Measurements from ENCODE around the gene BATF2. TPM values are rescaled to one million over a fixed set of nuclear protein-coding genes. Genes with fewer than 3 reads are reported as not detected.

BATF2 gene
- total and polyA plus RNA-seq, 2 donors (not counting 3 experiments of a cell fraction or from before 2014, with no cell fraction given): 0.75 TPM

DNA sequence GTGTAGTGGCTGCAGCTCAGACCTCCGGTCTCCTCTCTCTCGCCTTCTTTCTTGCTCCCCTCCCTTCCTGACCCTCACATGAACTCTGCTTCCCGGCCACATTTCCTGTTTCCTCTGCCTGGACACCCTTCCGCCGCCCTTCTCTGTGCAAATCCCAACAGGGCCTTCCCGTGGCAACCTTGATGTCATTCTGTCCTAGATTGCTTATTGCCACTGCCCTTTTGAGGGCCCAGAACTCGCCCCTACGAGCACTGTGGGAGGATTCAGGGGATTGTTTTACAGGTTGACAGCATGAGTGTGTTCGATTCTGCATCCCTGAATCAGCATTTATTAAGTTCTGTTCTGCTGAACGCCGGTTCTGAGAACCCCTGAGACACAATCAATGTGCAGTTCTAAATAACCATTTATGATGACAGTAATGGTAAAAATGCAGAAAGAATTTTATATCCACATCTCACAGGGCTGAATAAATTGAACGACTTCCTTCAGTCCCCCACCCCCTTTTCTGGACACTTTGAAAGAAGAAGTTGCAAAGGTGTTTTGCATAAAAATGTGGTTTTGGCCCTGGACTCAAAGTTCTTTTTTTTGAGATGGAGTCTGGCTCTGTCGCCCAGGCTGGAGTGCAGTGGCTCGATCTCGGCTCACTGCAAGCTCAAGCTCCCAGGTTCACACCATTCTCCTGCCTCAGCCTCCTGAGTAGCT, 6.4 kb downstream of the BATF2 start:
- H3K4me2 ChIP-seq (ENCODE audit: insufficient read depth, low read length): peak overlapping the region; percentile 80
- H3K27ac ChIP-seq (ENCODE audit: insufficient read depth, low read depth, low read length): peak overlapping the region; percentile 40
- no peak overlapping the region for H3K9ac ChIP-seq (replicated peaks; ENCODE audit: extremely low read depth, insufficient read depth, low read length)
- no peaks in the 10 kb centered on the region for H3K36me3 ChIP-seq (ENCODE audit: control insufficient read depth in 2 of 2, extremely low read depth in 1 of 2, insufficient read depth in 2 of 2, low read length in 2 of 2)
- TF ChIP-seq, protein P1, sequence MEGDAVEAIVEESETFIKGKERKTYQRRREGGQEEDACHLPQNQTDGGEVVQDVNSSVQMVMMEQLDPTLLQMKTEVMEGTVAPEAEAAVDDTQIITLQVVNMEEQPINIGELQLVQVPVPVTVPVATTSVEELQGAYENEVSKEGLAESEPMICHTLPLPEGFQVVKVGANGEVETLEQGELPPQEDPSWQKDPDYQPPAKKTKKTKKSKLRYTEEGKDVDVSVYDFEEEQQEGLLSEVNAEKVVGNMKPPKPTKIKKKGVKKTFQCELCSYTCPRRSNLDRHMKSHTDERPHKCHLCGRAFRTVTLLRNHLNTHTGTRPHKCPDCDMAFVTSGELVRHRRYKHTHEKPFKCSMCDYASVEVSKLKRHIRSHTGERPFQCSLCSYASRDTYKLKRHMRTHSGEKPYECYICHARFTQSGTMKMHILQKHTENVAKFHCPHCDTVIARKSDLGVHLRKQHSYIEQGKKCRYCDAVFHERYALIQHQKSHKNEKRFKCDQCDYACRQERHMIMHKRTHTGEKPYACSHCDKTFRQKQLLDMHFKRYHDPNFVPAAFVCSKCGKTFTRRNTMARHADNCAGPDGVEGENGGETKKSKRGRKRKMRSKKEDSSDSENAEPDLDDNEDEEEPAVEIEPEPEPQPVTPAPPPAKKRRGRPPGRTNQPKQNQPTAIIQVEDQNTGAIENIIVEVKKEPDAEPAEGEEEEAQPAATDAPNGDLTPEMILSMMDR (IDR thresholded peaks at IDR 0.05; ENCODE audit: extremely low read depth in 1 of 2, insufficient read depth in 1 of 2, low read depth in 1 of 2, low read length in 2 of 2): no peak
- peak; percentile 82 for TF ChIP-seq POLR2AphosphoS5 (IDR thresholded peaks at IDR 0.05; ENCODE audit: insufficient read depth, low read depth, low read length)
- no peak for TF ChIP-seq MYC (IDR thresholded peaks at IDR 0.05; ENCODE audit: low read depth, low read length)
- TF ChIP-seq POLR2A (IDR thresholded peaks at IDR 0.05; ENCODE audit: low read depth, low read length): no peak
- no peak for TF ChIP-seq GATA2 (IDR thresholded peaks at IDR 0.05; ENCODE audit: insufficient read depth, insufficient read length, low read depth, low read length)
- no peak for TF ChIP-seq EZH2 (IDR thresholded peaks at IDR 0.05; ENCODE audit: borderline replicate concordance, low read depth, low read length, severe bottlenecking)
- intact Hi-C loops (cut with micrococcal nuclease): no loop called here
- no peaks in the 10 kb centered on the region for H3K27me3 ChIP-seq (ENCODE audit: control insufficient read depth in 2 of 2, insufficient read depth in 2 of 2, low read length in 2 of 2)
- no TSS peak for BruUV-seq (replicated peaks)
- no peaks in the 10 kb centered on the region for H4K20me1 ChIP-seq (replicated peaks; ENCODE audit: control insufficient read depth, extremely low read depth, insufficient read depth, low read length)
- dilution Hi-C loops (cut with MboI; ENCODE audit: extremely low pct_ligation_motif_present, low sequenced_read_pairs): no loop called here
- ChIA-PET CTCF (interaction anchor here (1.1 to 1.2 kb wide), 2 partner anchors 24 to 102 kb away, joined by 3 read pairs; partner anchors contain the start of gene ARL2), POLR2A (no interaction called here)
- H3K9me3 ChIP-seq (replicated peaks; ENCODE audit: control insufficient read depth, insufficient read depth, low read length): no peaks in the 10 kb centered on the region
- FAIRE-seq: peak; percentile 91
- peaks cover 14% of the 10 kb centered on the region for H3K4me1 ChIP-seq (ENCODE audit: control insufficient read depth, extremely low read depth, insufficient read depth, low read length)
- H2AFZ ChIP-seq (ENCODE audit: low read depth, low read length): peak overlapping the region; percentile 89
- H3K4me3 ChIP-seq (replicated peaks in 1 of 3; ENCODE audit: insufficient read depth in 1 of 3, low read depth in 1 of 3, low read length in 3 of 3): peak overlapping the region in 1 of 3 experiments; percentile 10
- DNase-seq (ENCODE audit: low read depth, low spot score): peak; percentile 52
- no peaks in the 10 kb centered on the region for H3K9me1 ChIP-seq (replicated peaks; ENCODE audit: control insufficient read depth, extremely low read depth, insufficient read depth, low read length)
- no peaks in the 10 kb centered on the region for H3K79me2 ChIP-seq (ENCODE audit: control insufficient read depth, insufficient read depth, low read length)
